Stimulated activated CD8-positive, alpha-beta memory T cell treated with anti-CD3 and anti-CD28 coated beads, Interleukin-7, amount 100 ng/mL, for 1 hour (primary cell): Measurements from ENCODE around the gene TMED10.
"Not testable (repeated sequence)": the region's sequence is repeated elsewhere in the genome, so short reads cannot be mapped to it uniquely, and the experiment has no call there.

Source experiments
- DNase-seq, 2 donors: peaks; one replicate each; pipeline ENCODE4 v3.0.0-alpha.2; 2020; ENCODE audit warnings: low read depth in 2 of 2

Gene TMED10

GRCh38 chr14:75158843-75159614 is 17.4 kb downstream of the TMED10 start:
- DNase-seq, result no peak

- DNase-seq, result no peak
Observed at GRCh38 chr14:75156901-75157300, 19.5 kb downstream of the TMED10 start.

- no peak for DNase-seq
Observed at GRCh38 chr14:75156111-75156510, 20.3 kb downstream of the TMED10 start.

GRCh38 chr14:75155169-75155568 is 21.2 kb downstream of the TMED10 start:
- no peak for DNase-seq

GRCh38 chr14:75153295-75153694 is 23.1 kb downstream of the TMED10 start:
- DNase-seq, result no peak

GRCh38 chr14:75151851-75152250 is 24.6 kb downstream of the TMED10 start:
- no peak for DNase-seq

- DNase-seq, result not testable (repeated sequence)
Observed at GRCh38 chr14:75150637-75151036, 25.8 kb downstream of the TMED10 start.

GRCh38 chr14:75150150-75150549 is 26.3 kb downstream of the TMED10 start:
- no peak for DNase-seq

GRCh38 chr14:75147423-75148071 is 28.9 kb downstream of the TMED10 start:
- no peak for DNase-seq

GRCh38 chr14:75144944-75145343 is 31.5 kb downstream of the TMED10 start:
- no peak for DNase-seq

- no peak for DNase-seq
Observed at GRCh38 chr14:75143761-75144527, 32.5 kb downstream of the TMED10 start.

GRCh38 chr14:75142494-75142893 is 33.9 kb downstream of the TMED10 start:
- DNase-seq, result no peak

- no peak for DNase-seq
Observed at GRCh38 chr14:75141967-75142366, 34.4 kb downstream of the TMED10 start.

GRCh38 chr14:75141062-75141461 is 35.4 kb downstream of the TMED10 start:
- DNase-seq, result no peak

GRCh38 chr14:75140620-75141019 is 35.8 kb downstream of the TMED10 start:
- DNase-seq, result no peak

- no peak for DNase-seq
Observed at GRCh38 chr14:75139185-75139584, 37.2 kb downstream of the TMED10 start.

- DNase-seq, result no peak
Observed at GRCh38 chr14:75138492-75138891, 37.9 kb downstream of the TMED10 start.

GRCh38 chr14:75134644-75135043 is 41.8 kb downstream of the TMED10 start:
- DNase-seq, result no peak

- no peak for DNase-seq
Observed at GRCh38 chr14:75133597-75133996, 42.8 kb downstream of the TMED10 start.

- no peak for DNase-seq
Observed at GRCh38 chr14:75132382-75133086, 43.9 kb downstream of the TMED10 start.

- no peak for DNase-seq
Observed at GRCh38 chr14:75128596-75128990, 47.8 kb downstream of the TMED10 start.
